Measurements from ENCODE around the gene MNT.

MNT gene

GRCh38 chr17:2416010-2416734 lies 15.3 kb upstream of the MNT start:
- DNase-seq (ENCODE audit: low read depth), result no peak

- no peak for DNase-seq (ENCODE audit: low read depth)
These were observed 14.2 kb upstream of the MNT start for GRCh38 chr17:2415081-2415480.

- DNase-seq (ENCODE audit: low read depth), result no peak
These were observed 13.7 kb upstream of the MNT start for GRCh38 chr17:2414446-2415064.

GRCh38 chr17:2412561-2413021 lies 11.7 kb upstream of the MNT start:
- no peak for DNase-seq (ENCODE audit: low read depth)

- no peak for DNase-seq (ENCODE audit: low read depth)
These were observed 10.1 kb upstream of the MNT start for GRCh38 chr17:2410951-2411350.

DNA sequence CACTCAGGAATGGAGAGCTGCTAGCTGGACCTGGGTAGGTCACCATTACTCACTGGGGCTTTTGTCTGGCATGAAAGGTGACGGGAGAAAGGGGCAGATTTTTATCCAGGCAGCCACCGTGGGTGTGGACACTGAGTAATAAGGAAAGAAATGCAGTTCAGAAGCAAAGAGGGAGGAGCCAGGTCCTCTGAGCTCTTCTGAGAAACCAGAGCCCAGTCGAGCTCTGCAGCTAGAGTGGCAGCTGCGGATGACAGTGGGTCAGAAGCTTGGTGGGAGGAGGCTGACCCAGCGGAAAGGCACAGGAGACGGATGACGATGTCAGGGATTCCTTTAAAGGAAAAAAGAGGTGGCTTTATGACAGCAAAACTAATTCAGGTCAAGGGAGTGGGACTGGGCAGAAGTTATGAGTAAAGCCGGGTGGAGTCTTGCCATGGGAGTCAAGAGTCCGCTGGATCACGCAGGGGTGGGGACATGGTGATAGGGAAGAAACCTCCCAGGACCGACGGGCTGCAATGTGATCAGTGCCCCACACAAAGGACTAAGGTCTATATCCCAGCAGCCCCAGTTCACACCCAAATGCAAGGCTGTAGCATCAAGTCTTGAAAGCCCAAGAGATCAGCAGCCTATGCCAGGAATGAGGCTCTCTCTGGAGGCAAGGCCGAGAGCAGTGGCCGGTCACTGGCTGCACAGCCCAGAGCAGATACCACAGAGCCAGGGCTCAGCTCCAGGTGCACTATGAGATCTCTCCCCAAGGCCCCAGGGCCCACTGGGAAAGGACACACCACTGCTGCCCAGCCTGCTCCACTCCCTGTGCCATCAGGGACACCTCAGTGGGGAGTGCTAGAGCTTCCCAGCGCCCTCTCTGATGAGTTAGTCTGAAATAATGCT lies 6.3 kb upstream of the MNT start:
- DNase-seq (ENCODE audit: low read depth), result no peak

- no peak for DNase-seq (ENCODE audit: low read depth)
These were observed 5.5 kb upstream of the MNT start for GRCh38 chr17:2406271-2406902.

DNA sequence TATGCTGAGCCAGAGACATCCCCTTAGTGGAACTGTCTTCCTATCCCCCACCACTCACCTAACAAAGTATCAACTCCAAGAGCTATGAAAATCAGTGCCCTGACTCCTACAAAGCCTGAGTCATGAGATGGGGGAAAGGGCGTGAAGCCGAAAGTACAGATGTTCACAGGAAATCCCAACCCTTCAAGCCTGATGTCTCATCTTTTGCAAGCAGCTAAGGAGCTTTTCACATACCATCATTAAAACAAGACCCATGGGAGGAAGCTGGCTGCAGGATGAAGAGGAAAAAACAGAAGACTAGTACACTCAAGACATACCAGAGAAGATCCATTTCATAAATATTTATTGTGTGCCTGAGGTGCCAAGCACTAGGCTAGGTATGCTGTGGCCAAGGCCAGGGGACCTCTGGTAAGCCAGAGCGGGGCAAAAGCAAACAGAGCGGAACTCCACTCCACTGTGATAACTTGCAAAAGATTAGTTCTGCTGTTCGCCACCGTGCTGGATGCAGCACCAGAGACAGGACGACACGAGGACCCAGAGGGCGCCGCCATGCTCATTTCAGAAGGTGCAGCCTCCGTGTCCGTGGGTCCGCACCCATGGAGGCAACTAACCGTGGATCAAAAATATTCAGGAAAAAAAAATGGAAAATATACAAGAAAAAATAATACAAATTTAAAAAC lies 4.5 kb upstream of the MNT start:
- DNase-seq (ENCODE audit: low read depth), result no peak

DNA sequence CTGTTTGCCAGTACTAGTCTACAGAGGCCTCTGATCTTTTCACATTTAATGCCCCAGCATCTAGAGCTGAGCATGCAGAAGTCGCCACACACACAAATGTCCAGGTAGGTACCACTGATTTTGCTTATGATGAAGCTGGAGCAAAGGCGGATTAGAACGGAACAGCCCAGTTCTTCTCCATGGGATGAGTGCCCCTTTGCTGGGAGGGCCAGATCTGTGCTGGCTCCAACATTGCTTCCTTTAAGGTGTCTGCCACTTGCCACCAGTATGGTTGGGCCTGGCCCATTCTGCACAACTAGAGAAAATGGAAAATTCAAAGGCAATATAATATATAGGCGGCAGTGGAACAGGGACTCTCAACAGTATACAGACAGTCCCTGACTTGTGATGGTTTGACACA lies 2.2 kb upstream of the MNT start:
- DNase-seq (ENCODE audit: low read depth), result no peak

- DNase-seq (ENCODE audit: low read depth), result no peak
These were observed 1.7 kb upstream of the MNT start for GRCh38 chr17:2402544-2402943.

DNA sequence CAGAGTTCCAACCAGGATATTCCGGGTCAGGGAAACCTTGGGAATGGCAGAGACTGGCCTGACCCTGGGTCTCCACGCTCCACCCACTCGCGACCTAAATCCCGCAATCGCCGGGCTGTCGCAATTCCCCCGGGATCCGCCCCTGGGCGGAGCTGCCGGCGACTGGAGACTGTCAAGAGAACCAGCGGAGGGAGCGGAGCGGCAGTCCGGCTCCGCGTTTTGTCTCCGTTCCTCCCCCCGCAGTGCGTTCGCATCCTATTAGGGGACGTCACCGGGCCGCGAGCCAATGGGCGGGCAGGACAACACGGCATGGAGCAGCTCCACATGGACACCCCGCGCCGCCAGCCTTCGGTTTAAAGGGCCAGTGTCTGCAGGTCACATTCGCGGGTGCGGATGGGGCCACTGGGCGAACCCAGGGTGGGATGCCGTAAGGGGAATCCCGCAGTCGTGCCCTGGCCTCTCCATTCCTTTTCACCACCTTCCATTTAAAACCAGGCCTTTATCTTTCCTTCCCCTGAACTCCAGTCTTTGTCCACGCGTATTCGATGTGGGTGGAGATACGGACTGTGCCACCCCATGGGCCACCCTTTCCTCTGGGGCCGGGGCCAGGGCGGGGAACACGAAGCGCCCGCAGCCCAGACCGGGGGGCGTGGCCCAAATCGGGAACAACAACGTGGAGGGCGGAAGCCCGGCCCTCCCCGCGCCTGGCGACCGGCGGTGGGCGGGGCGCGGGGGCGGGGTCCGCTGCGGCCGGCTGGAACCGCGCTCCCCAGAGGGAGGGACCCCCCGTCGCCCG lies 764 bp upstream of the MNT start:
- peak; percentile 84 for DNase-seq (ENCODE audit: low read depth)

- no peak for DNase-seq (ENCODE audit: low read depth)
These were observed 390 bp downstream of the MNT start for GRCh38 chr17:2400474-2400866.

DNA sequence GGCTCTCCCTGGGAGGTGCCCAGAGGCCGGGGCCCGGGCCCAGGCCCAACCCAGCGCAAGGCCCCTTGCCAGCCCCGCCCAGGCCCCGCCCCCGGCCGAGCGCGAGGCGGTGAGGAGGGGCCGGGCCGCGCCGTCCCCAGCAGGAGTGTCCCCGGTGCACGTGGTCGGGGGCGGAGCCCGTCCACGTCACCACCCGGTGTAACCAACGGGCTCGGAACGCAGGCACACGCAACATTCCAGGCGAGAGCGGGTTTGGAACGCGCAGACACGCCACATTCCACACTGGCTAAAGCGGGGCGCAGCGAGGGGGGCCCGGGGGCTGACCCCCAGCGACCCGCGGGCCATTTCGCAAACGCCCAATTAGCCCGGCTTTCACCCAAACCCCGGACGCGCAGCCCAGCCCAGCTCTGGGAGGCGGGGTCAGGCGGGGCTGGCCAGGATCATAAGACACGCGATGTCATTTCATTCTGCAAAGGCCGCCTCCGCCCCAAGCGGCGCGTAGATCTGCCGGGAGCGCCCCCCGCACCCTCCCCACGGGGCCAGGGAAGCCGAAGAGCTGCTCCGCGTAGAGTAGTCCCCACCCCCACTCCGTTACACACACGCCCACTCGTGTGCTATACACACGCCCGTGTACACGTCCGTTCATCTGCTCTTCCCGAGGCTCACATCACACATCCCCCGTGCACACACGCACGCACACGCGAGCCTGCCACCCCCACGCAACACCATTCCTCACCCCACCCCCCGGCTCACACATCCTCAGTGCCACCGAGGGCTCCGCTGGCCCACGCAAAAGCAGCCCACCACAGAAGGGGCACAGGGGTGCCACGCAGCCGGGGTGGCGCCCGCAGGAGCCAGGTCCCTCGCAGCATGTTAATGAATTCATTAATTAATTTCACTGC lies 1.0 kb downstream of the MNT start:
- no peak for DNase-seq (ENCODE audit: low read depth)

DNA sequence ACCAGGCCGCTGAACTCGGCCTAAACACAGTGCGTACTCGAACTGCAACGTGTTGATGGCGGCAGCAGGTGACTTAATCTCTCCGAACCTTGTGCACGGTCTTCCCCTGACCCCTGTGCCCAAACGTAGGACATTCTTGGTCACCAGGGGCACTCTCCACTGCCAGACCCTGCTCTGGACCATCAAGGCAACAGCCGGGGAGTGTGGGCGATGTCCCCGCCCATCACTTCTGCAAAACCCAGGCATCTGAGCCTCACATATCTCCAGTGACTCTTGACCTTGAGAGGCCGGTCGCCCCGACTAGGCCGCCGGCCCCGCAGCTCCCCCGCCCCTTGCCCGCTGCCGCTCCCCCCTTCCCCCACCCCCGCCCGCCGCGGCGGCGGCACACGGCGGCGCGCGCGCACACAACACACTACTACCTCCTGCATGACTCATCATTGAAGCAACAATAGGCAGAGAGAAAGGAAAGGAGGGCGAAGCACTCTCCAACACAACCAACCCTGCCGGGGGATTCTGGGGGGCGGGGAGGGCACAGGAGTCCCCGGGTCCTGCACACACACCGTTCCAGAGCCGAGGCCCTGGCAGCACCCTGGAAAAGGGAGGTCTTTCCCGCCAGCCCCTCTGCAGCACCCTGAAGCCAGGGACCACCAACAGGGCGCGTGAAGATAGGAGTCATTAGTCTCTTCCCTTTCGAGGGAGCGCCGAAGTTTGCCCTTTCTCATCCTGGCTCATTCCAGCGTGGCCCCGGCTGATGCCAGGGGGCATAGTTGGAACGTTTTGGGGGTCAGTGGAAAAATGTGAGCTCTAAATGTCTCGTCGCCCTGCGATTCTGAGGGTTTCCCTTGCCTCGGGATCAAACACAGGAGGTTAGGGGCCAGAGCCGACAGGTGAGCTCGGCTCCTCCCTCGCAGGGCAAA lies 1.9 kb downstream of the MNT start:
- DNase-seq (ENCODE audit: low read depth), result no peak

DNA sequence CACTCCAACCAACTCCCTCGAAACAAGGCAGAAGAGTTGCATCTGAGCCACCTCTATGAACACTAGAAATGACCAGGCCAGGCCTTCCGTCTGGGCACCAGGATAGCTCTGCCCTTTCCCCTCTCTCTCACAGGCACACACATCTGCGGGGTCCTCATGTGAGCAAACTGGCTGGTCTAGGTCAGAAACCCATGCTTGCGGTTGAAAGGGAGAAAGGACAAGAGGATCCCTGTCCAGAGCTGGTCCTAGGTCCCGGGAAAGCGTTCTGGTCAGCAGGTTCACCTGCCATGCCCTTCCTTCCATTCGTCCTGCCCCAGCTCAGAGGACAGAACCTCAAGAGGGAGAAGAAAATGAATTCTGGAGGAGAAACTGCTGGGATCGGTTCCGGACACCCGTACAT lies 2.7 kb downstream of the MNT start:
- DNase-seq (ENCODE audit: low read depth), result no peak

DNA sequence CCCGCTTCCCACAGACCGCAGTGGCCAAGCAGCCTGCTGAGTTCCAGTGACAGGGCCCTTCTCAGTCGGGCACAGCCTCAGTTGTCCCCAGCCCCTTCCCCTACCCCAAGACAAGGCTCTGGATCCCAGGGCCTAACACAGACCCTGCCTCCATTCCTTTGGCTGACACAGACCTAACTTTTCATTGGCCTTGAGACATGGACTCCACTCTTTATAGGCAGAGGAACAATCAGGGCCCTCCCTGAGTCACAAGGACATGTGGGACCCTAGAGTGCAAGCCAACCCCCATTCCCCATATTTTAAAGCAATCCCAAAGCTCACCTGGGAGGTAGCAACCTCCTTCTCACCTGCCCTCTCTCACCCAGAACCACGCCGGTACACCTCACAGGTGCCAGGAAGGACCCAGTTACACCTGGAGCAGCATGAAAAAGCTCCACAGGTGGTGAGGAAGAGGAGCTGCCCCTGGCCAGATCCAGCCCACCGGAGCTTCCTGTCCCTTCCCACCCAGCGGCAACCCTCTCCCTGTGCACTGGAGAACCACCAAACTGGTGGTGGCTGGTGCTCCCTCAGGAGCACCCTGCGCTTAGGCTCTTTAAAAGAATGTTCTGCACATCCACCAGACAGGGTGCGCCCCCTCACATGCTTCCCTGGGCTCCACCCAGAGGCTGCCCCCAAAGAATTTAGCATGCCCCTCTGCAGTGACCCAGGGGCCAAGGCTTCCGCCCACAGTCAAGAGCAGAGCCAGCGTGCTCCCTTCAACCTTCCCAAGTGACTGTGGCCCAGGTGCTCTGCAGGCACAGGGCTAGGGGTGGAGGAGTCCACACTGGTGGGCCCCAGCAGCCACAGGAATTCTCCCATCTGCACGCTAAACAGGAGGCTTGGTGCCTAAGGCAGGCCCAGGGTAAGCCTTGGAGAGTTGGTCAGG lies 3.4 kb downstream of the MNT start:
- no peak for DNase-seq (ENCODE audit: low read depth)

GRCh38 chr17:2396568-2397246 lies 4.2 kb downstream of the MNT start:
- DNase-seq (ENCODE audit: low read depth), result peak; percentile 84
